Measurements from ENCODE around the gene ALCAM. TPM values are rescaled to one million over a fixed set of nuclear protein-coding genes. Genes with fewer than 3 reads are reported as not detected.
"Not testable (repeated sequence)": the region's sequence is repeated elsewhere in the genome, so short reads cannot be mapped to it uniquely, and the experiment has no call there.

ALCAM gene
- polyA plus RNA-seq, 3 donors from 2014 or later: 0.72 to 4.9 (median 2.8) TPM

GRCh38 chr3:105387122-105387751, 20.5 kb downstream of the ALCAM start:
- H3K27me3 Mint-ChIP-seq (ENCODE audit: low read depth in 3 of 3): peaks cover 1 to 14% (median 3%) of the 10 kb centered on the region in 3 donors
- H3K27ac Mint-ChIP-seq: no peak overlapping the region
- no peak overlapping the region for H3K4me3 Mint-ChIP-seq
- H3K4me1 Mint-ChIP-seq: no peaks in the 10 kb centered on the region
- peaks cover 0 to 24% (median 3%) of the 10 kb centered on the region in 6 donors for H3K9me3 Mint-ChIP-seq
- H3K36me3 Mint-ChIP-seq: peaks cover 0 to 5% (median 0%) of the 10 kb centered on the region in 3 donors
- DNase-seq: no peak

- no peak for DNase-seq
- Mint-ChIP-seq H3K27me3 (ENCODE audit: low read depth in 3 of 3) (peaks cover 0 to 11% (median 1%) of the 10 kb centered on the region in 3 donors), H3K4me1 (no peaks in the 10 kb centered on the region), H3K27ac (no peak overlapping the region), H3K9me3 (peaks cover 0 to 29% (median 6%) of the 10 kb centered on the region in 6 donors), H3K4me3 (no peak overlapping the region), H3K36me3 (peaks cover 0 to under 1% (median 0%) of the 10 kb centered on the region in 3 donors)
Observed at GRCh38 chr3:105388176-105388575, 21.5 kb downstream of the ALCAM start.

- Mint-ChIP-seq H3K9me3 (peaks cover 0 to 29% (median 6%) of the 10 kb centered on the region in 6 donors), H3K27me3 (ENCODE audit: low read depth in 3 of 3) (peaks cover 0 to 11% (median 1%) of the 10 kb centered on the region in 3 donors)
- H3K36me3 Mint-ChIP-seq, DNase-seq, H3K4me3 Mint-ChIP-seq, H3K27ac Mint-ChIP-seq, H3K4me1 Mint-ChIP-seq: not testable (repeated sequence)
Observed at GRCh38 chr3:105389759-105390158, 23.1 kb downstream of the ALCAM start.

- H3K36me3 Mint-ChIP-seq, H3K4me3 Mint-ChIP-seq, H3K4me1 Mint-ChIP-seq, H3K27ac Mint-ChIP-seq, DNase-seq: not testable (repeated sequence)
- Mint-ChIP-seq H3K9me3 (peaks cover 0 to 29% (median 6%) of the 10 kb centered on the region in 6 donors), H3K27me3 (ENCODE audit: low read depth in 3 of 3) (peaks cover 0 to 11% (median 1%) of the 10 kb centered on the region in 3 donors)
Observed at GRCh38 chr3:105392598-105392997, 25.9 kb downstream of the ALCAM start.

- Mint-ChIP-seq H3K4me1 (no peaks in the 10 kb centered on the region), H3K9me3 (peaks cover 0 to 29% (median 6%) of the 10 kb centered on the region in 6 donors), H3K27ac (no peak overlapping the region), H3K27me3 (ENCODE audit: low read depth in 3 of 3) (peaks cover 0 to 8% (median 1%) of the 10 kb centered on the region in 3 donors), H3K36me3 (no peaks in the 10 kb centered on the region), H3K4me3 (no peak overlapping the region)
- DNase-seq: no peak
Observed at GRCh38 chr3:105394177-105394576, 27.5 kb downstream of the ALCAM start.

- peaks cover 0 to 2% (median 0%) of the 10 kb centered on the region in 6 donors for H3K9me3 Mint-ChIP-seq
- peaks cover 0 to 2% (median 0%) of the 10 kb centered on the region in 3 donors for H3K27me3 Mint-ChIP-seq (ENCODE audit: low read depth in 3 of 3)
- no peak overlapping the region for H3K4me3 Mint-ChIP-seq
Observed at GRCh38 chr3:105397974-105398373, 31.3 kb downstream of the ALCAM start.

GRCh38 chr3:105398437-105398836, 31.7 kb downstream of the ALCAM start:
- DNase-seq: no peak
- Mint-ChIP-seq H3K9me3 (peaks cover under 1 to 4% (median 2%) of the 10 kb centered on the region in 6 donors), H3K4me3 (no peak overlapping the region), H3K36me3 (peaks cover 0 to under 1% (median 0%) of the 10 kb centered on the region in 3 donors), H3K27ac (no peak overlapping the region), H3K27me3 (ENCODE audit: low read depth in 3 of 3) (peaks cover 0 to 2% (median 0%) of the 10 kb centered on the region in 3 donors), H3K4me1 (no peaks in the 10 kb centered on the region)

More at GRCh38 chr3:105397974-105398373, 31.3 kb downstream of the ALCAM start:
- DNase-seq: no peak
- H3K27ac Mint-ChIP-seq: no peak overlapping the region
- H3K4me1 Mint-ChIP-seq: no peaks in the 10 kb centered on the region
- no peaks in the 10 kb centered on the region for H3K36me3 Mint-ChIP-seq

- peaks cover 0 to 3% (median 2%) of the 10 kb centered on the region in 3 donors for H3K27me3 Mint-ChIP-seq (ENCODE audit: low read depth in 3 of 3)
- DNase-seq: no peak
- H3K36me3 Mint-ChIP-seq: peaks cover 0 to 6% (median 0%) of the 10 kb centered on the region in 3 donors
- no peak overlapping the region for H3K27ac Mint-ChIP-seq
- peaks cover 2 to 10% (median 6%) of the 10 kb centered on the region in 6 donors for H3K9me3 Mint-ChIP-seq
- H3K4me3 Mint-ChIP-seq: no peak overlapping the region
- H3K4me1 Mint-ChIP-seq: no peaks in the 10 kb centered on the region
Observed at GRCh38 chr3:105399062-105399461, 32.4 kb downstream of the ALCAM start.

GRCh38 chr3:105399611-105400010, 32.9 kb downstream of the ALCAM start:
- Mint-ChIP-seq H3K9me3 (peaks cover 2 to 15% (median 6%) of the 10 kb centered on the region in 6 donors), H3K36me3 (peaks cover 0 to 6% (median 0%) of the 10 kb centered on the region in 3 donors), H3K27me3 (ENCODE audit: low read depth in 3 of 3) (peaks cover 0 to 3% (median 2%) of the 10 kb centered on the region in 3 donors), H3K4me1 (no peaks in the 10 kb centered on the region), H3K4me3 (no peak overlapping the region), H3K27ac (no peak overlapping the region)
- DNase-seq: no peak

- H3K4me1 Mint-ChIP-seq: no peaks in the 10 kb centered on the region
- DNase-seq: no peak
- peaks cover 0 to 3% (median 0%) of the 10 kb centered on the region in 3 donors for H3K27me3 Mint-ChIP-seq (ENCODE audit: low read depth in 3 of 3)
- peaks cover 2 to 19% (median 7%) of the 10 kb centered on the region in 6 donors for H3K9me3 Mint-ChIP-seq
- no peak overlapping the region for H3K27ac Mint-ChIP-seq
- H3K36me3 Mint-ChIP-seq: peaks cover 0 to 6% (median 0%) of the 10 kb centered on the region in 3 donors
- H3K4me3 Mint-ChIP-seq: no peak overlapping the region
Observed at GRCh38 chr3:105401254-105401653, 34.5 kb downstream of the ALCAM start.

- Mint-ChIP-seq H3K36me3 (peaks cover 0 to 6% (median 0%) of the 10 kb centered on the region in 3 donors), H3K4me3 (no peak overlapping the region), H3K4me1 (no peaks in the 10 kb centered on the region), H3K9me3 (peaks cover 2 to 24% (median 8%) of the 10 kb centered on the region in 6 donors), H3K27me3 (ENCODE audit: low read depth in 3 of 3) (peaks cover 0 to 3% (median 0%) of the 10 kb centered on the region in 3 donors), H3K27ac (no peak overlapping the region)
- no peak for DNase-seq
Observed at GRCh38 chr3:105401691-105402149, 35.0 kb downstream of the ALCAM start.

GRCh38 chr3:105402287-105402801, 35.6 kb downstream of the ALCAM start:
- H3K36me3 Mint-ChIP-seq: peaks cover 0 to 6% (median 0%) of the 10 kb centered on the region in 3 donors
- H3K4me3 Mint-ChIP-seq: no peak overlapping the region
- peaks cover 0 to 3% (median 0%) of the 10 kb centered on the region in 3 donors for H3K27me3 Mint-ChIP-seq (ENCODE audit: low read depth in 3 of 3)
- no peak for DNase-seq
- H3K27ac Mint-ChIP-seq: no peak overlapping the region
- H3K9me3 Mint-ChIP-seq: peaks cover 5 to 30% (median 8%) of the 10 kb centered on the region in 6 donors
- no peaks in the 10 kb centered on the region for H3K4me1 Mint-ChIP-seq

- not testable (repeated sequence) for H3K4me1 Mint-ChIP-seq; H3K36me3 Mint-ChIP-seq; DNase-seq; H3K27ac Mint-ChIP-seq; H3K4me3 Mint-ChIP-seq; H3K27me3 Mint-ChIP-seq (ENCODE audit: low read depth in 3 of 3)
- peaks cover 6 to 30% (median 8%) of the 10 kb centered on the region in 6 donors for H3K9me3 Mint-ChIP-seq
Observed at GRCh38 chr3:105403034-105403433, 36.3 kb downstream of the ALCAM start.

GRCh38 chr3:105406268-105406667, 39.6 kb downstream of the ALCAM start:
- DNase-seq: no peak
- Mint-ChIP-seq H3K4me1 (no peaks in the 10 kb centered on the region), H3K36me3 (peaks cover 0 to 6% (median 0%) of the 10 kb centered on the region in 3 donors), H3K27me3 (ENCODE audit: low read depth in 3 of 3) (peaks cover 0 to 3% (median 2%) of the 10 kb centered on the region in 3 donors), H3K4me3 (no peak overlapping the region), H3K9me3 (peaks cover 3 to 30% (median 8%) of the 10 kb centered on the region in 6 donors), H3K27ac (no peak overlapping the region)
